ENCODE results near the gene KCNJ6.
"Not testable (repeated sequence)": the region's sequence is repeated elsewhere in the genome, so short reads cannot be mapped to it uniquely, and the experiment has no call there.

Gene KCNJ6

GRCh38 chr21:37671381-37671780 lies 244.9 kb downstream of the KCNJ6 start:
- no peak for DNase-seq (ENCODE audit: extremely low spot score)
- ChIA-PET POLR2A (no interaction called here), CTCF (interaction anchor here (0.7 to 1.0 kb wide), 2 partner anchors 16 to 25 kb away, joined by 3 read pairs; no protein-coding TSS in a partner anchor)
- no peak for TF ChIP-seq CTCF (IDR thresholded peaks at IDR 0.05; ENCODE audit: control extremely low read depth, extremely low read depth, low read depth, missing control alignments)

GRCh38 chr21:37670883-37671282 lies 245.4 kb downstream of the KCNJ6 start:
- DNase-seq (ENCODE audit: extremely low spot score) = no peak
- TF ChIP-seq CTCF (IDR thresholded peaks at IDR 0.05; ENCODE audit: control extremely low read depth, extremely low read depth, low read depth, missing control alignments) = no peak
- CTCF ChIA-PET = interaction anchor here (0.7 kb wide), 1 partner anchor 16 kb away, joined by 3 read pairs; no protein-coding TSS in a partner anchor
- POLR2A ChIA-PET = no interaction called here

GRCh38 chr21:37669249-37669648 lies 247.0 kb downstream of the KCNJ6 start:
- no peak for TF ChIP-seq CTCF (IDR thresholded peaks at IDR 0.05; ENCODE audit: control extremely low read depth, extremely low read depth, low read depth, missing control alignments)
- CTCF ChIA-PET = interaction anchor here (0.7 to 1.3 kb wide), 4 partner anchors 8 to 32 kb away, joined by 3 to 4 read pairs (median 3); no protein-coding TSS in a partner anchor
- POLR2A ChIA-PET = no interaction called here
- DNase-seq (ENCODE audit: extremely low spot score) = no peak

- POLR2A ChIA-PET = no interaction called here
- no peak for TF ChIP-seq CTCF (IDR thresholded peaks at IDR 0.05; ENCODE audit: control extremely low read depth, extremely low read depth, low read depth, missing control alignments)
- DNase-seq (ENCODE audit: extremely low spot score) = no peak
- CTCF ChIA-PET = interaction anchor here (1.3 kb wide), 1 partner anchor 10 kb away, joined by 4 read pairs; no protein-coding TSS in a partner anchor
Observed at GRCh38 chr21:37668462-37669239, 247.6 kb downstream of the KCNJ6 start.

DNA sequence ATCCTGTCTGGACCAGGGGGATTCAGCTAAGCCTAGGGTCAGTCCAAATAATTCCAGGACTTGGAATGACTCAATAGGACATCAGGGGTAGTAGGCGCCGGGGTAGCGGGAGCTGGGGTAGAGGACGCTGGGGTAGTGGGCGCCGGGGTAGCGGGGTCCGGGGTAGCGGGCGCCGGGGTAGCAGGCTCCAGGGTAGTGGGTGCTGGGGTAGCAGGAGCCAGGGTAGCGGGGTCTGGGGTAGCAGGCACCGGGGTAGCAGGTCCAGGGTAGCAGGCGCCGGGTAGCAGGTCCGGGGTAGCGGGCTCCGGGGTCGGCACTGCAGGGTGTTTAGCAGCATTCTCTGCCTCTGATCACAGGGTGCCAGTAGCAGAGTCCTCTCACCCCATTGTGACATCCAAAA lies 248.9 kb downstream of the KCNJ6 start:
- no peak for DNase-seq (ENCODE audit: extremely low spot score)
- no peak for TF ChIP-seq CTCF (IDR thresholded peaks at IDR 0.05; ENCODE audit: control extremely low read depth, extremely low read depth, low read depth, missing control alignments)
- ChIA-PET CTCF (no interaction called here), POLR2A (no interaction called here)

GRCh38 chr21:37665230-37666024 lies 250.8 kb downstream of the KCNJ6 start:
- POLR2A ChIA-PET = no interaction called here
- CTCF ChIA-PET = interaction anchor here (0.9 to 2.3 kb wide), 2 partner anchors 10 to 11 kb away, joined by 4 to 12 read pairs; no protein-coding TSS in a partner anchor
- no peak for TF ChIP-seq CTCF (IDR thresholded peaks at IDR 0.05; ENCODE audit: control extremely low read depth, extremely low read depth, low read depth, missing control alignments)
- DNase-seq (ENCODE audit: extremely low spot score) = no peak

DNA sequence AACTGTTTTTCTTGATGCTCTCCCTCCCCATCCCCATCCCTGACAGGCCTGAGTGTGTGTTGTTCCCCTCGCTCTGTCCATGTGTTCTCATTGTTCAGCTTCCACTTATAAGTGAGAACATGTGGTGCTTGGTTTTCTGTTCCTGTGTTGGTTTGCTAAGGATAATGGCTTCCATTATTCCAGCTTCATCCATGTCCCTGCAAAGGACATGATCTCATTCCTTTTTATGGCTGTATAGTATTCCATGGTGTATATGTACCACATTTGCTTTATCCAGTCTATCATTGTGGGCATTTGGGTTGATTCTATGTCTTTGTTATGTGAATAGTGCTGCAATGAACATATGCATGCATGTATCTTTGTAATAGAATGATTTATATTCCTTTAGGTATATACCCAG lies 254.0 kb downstream of the KCNJ6 start:
- DNase-seq (ENCODE audit: extremely low spot score); POLR2A ChIA-PET: not testable (repeated sequence)
- CTCF ChIA-PET = interaction anchor here (2.1 kb wide), 1 partner anchor 12 kb away, joined by 11 read pairs; no protein-coding TSS in a partner anchor
